K562 (cell line): ENCODE measurements around the gene NRXN2. TPM values are rescaled to one million over a fixed set of nuclear protein-coding genes. Genes with fewer than 3 reads are reported as not detected.

ENCODE experiments used
- ATAC-seq: fragments of 200-7000 bp; cut with Tn5 transposase; 3 replicates; pipeline ENCODE4 v1.9.1; 2020; ENCODE audit warnings: moderate library complexity
- BruUV-seq: library from RNA; stranded (reverse); fragments of 400-500 nt; replicated peaks from 2 replicates; lab custom pipeline; 2021; lab: Mats Ljungman, UMichigan
- CTCF ChIA-PET: fragments of 300-600 bp; formaldehyde crosslinking; extraction: SDS; loops from one replicate; lab custom pipeline; 2021; ENCODE audit warnings: low intra/inter-chr PET ratio; lab: Yijun Ruan, JAX
- POLR2A ChIA-PET: fragments of 300-600, 350-650 bp; sonication (Branson Sonifier 250); formaldehyde crosslinking; extraction: SDS; loops from one replicate; lab custom pipeline; 2021; ENCODE audit warnings: antibody characterized with exemption, inconsistent platforms; lab: Yijun Ruan, JAX
- DNase-seq, 4 experiments: peaks; one replicate each; pipeline versions ENCODE4 v3.0.0 to v3.0.0-alpha.2; 2011 to 2018; ENCODE audit warnings: low spot score in 3 of 4, mixed read lengths in 3 of 4; ENCODE audit errors: extremely low read depth in 1 of 4
- FAIRE-seq: peaks from 2 replicates; lab custom pipeline; 2011; peaks lifted over from hg19 to GRCh38; lab: Jason Lieb, UNC
- H2AFZ ChIP-seq: 2 replicates; pipeline ENCODE4 v1.6.0; 2011; ENCODE audit warnings: low read depth, low read length, control low read depth, inconsistent platforms
- H3K27ac ChIP-seq: fragments of 200-600 bp; 3 replicates; pipeline ENCODE4 v1.8.0; 2011; ENCODE audit warnings: low read depth, mild to moderate bottlenecking, control low read depth, inconsistent platforms, low read length, moderate library complexity, mixed read lengths; ENCODE audit errors: extremely low read depth
- H3K27me3 ChIP-seq, 2 experiments: fragments of 300-600 bp in 1 of 2; 2 replicates in 1 of 2; 3 replicates in 1 of 2; pipeline versions ENCODE4 v1.6.0 to v1.8.0; 2011; ENCODE audit warnings: inconsistent platforms in 2 of 2, low read length in 2 of 2, mild to moderate bottlenecking in 1 of 2, mixed read lengths in 1 of 2, moderate library complexity in 1 of 2; ENCODE audit not compliant: control insufficient read depth in 2 of 2, insufficient read depth in 2 of 2
- H3K36me3 ChIP-seq: fragments of 300-600 bp; 3 replicates; pipeline ENCODE4 v1.8.0; 2011; ENCODE audit warnings: mild to moderate bottlenecking, low read length, inconsistent platforms; ENCODE audit not compliant: control insufficient read depth, insufficient read depth
- H3K4me1 ChIP-seq, 2 experiments: fragments of 200-600 bp in 1 of 2; replicated peaks in 1 of 2; 2 replicates in 1 of 2; 3 replicates in 1 of 2; pipeline versions ENCODE4 v1.5.1 to v1.8.0; 2011; ENCODE audit warnings: inconsistent platforms in 2 of 2, low read length in 2 of 2, mild to moderate bottlenecking in 1 of 2, mixed read lengths in 1 of 2, moderate library complexity in 1 of 2; ENCODE audit not compliant: control insufficient read depth in 2 of 2, insufficient read depth in 2 of 2
- H3K4me2 ChIP-seq: 2 replicates; pipeline ENCODE4 v1.6.1; 2011; ENCODE audit warnings: low read length, control low read depth, inconsistent platforms, mixed read lengths; ENCODE audit not compliant: insufficient read depth
- H3K4me3 ChIP-seq: fragments of 200-600 bp; sonication (generic), shearing (Covaris generic); 2 replicates; pipeline ENCODE4 v1.5.1; 2016; ENCODE audit warnings: control low read depth, inconsistent platforms
- H3K79me2 ChIP-seq: fragments of 200-600 bp; 3 replicates; pipeline ENCODE4 v1.8.0; 2011; ENCODE audit warnings: low read length, inconsistent platforms; ENCODE audit not compliant: control insufficient read depth, insufficient read depth
- H3K9ac ChIP-seq, 2 experiments: 2 replicates each; pipeline versions ENCODE4 v1.6.0 to v1.6.1; 2011; ENCODE audit warnings: low read depth in 2 of 2, low read length in 2 of 2, control low read depth in 1 of 2, inconsistent platforms in 1 of 2, mild to moderate bottlenecking in 1 of 2, mixed read lengths in 1 of 2; ENCODE audit not compliant: insufficient read depth in 1 of 2
- H3K9me1 ChIP-seq: one replicate; pipeline ENCODE4 v1.6.0; 2011; ENCODE audit warnings: inconsistent platforms, mild to moderate bottlenecking, low read length, moderate library complexity; ENCODE audit not compliant: control insufficient read depth, insufficient read depth
- H3K9me3 ChIP-seq: replicated peaks from 2 replicates; pipeline ENCODE4 v1.5.1; 2011; ENCODE audit warnings: low read depth, low read length, inconsistent platforms; ENCODE audit not compliant: control insufficient read depth, insufficient read depth
- H4K20me1 ChIP-seq: replicated peaks from 2 replicates; pipeline ENCODE4 v1.6.1; 2011; ENCODE audit warnings: low read length, inconsistent platforms, mixed read lengths; ENCODE audit not compliant: control insufficient read depth, insufficient read depth
- CHD1 ChIP-seq: fragments of 200-600 bp; sonication (generic); IDR thresholded peaks from one replicate; pipeline ENCODE4 v1.6.1; 2012; ENCODE audit warnings: mild to moderate bottlenecking, moderate library complexity, low read length, inconsistent platforms
- DLX4 ChIP-seq: fragments of 250-450 bp; sonication (Bioruptor Pico); IDR thresholded peaks from 2 replicates; pipeline ENCODE4 v1.6.1; 2021; ENCODE audit warnings: mild to moderate bottlenecking
- FOXP4 ChIP-seq: sonication (generic); formaldehyde crosslinking; IDR thresholded peaks from 2 replicates; pipeline ENCODE4 v1.8.0; 2022; ENCODE audit warnings: mild to moderate bottlenecking, missing genetic modification reagents, borderline replicate concordance
- GATA2 ChIP-seq: sonication (generic); formaldehyde crosslinking; IDR thresholded peaks from 2 replicates; pipeline ENCODE4 v1.4.0; 2020; ENCODE audit warnings: mild to moderate bottlenecking, missing genetic modification reagents
- IFI16 ChIP-seq: fragments of 250-450 bp; sonication (Bioruptor Pico); IDR thresholded peaks from 2 replicates; pipeline ENCODE4 v2.1.2; 2022; ENCODE audit warnings: mild to moderate bottlenecking, inconsistent platforms
- ILF3 ChIP-seq: fragments of 450-650 bp; IDR thresholded peaks from 2 replicates; pipeline ENCODE4 v1.6.1; 2018; ENCODE audit warnings: antibody characterized with exemption, mild to moderate bottlenecking, moderate library complexity, borderline replicate concordance
- MYC ChIP-seq, 2 experiments: fragments of 250-450 bp in 1 of 2; sonication (Bioruptor Pico) in 1 of 2; IDR thresholded peaks; 2 replicates each; pipeline versions ENCODE4 v1.5.1 to v1.6.1; 2012 to 2021; ENCODE audit warnings: low read depth in 2 of 2, borderline replicate concordance in 1 of 2, improper control_type of control experiment in 1 of 2, low read length in 1 of 2, mild to moderate bottlenecking in 1 of 2, moderate library complexity in 1 of 2
- OTX1 ChIP-seq: fragments of 450-650 bp; formaldehyde crosslinking; IDR thresholded peaks from 2 replicates; pipeline ENCODE4 v1.4.0; 2022; ENCODE audit warnings: mild to moderate bottlenecking
- PHF20 ChIP-seq: fragments of 450-650 bp; IDR thresholded peaks from 2 replicates; pipeline ENCODE4 v1.6.1; 2018; ENCODE audit not compliant: partially characterized antibody
- RB1 ChIP-seq: fragments of 450-650 bp; IDR thresholded peaks from 2 replicates; pipeline ENCODE4 v1.6.1; 2017; ENCODE audit warnings: low read depth, mild to moderate bottlenecking
- RBM39 ChIP-seq: fragments of 200-400 bp; formaldehyde crosslinking; optimal IDR thresholded peaks from 2 replicates; pipeline ENCODE3; 2018; ENCODE audit warnings: low read depth, low read length
- SAFB2 ChIP-seq: fragments of 200-400 bp; formaldehyde crosslinking; IDR thresholded peaks from 2 replicates; pipeline ENCODE4 v1.6.1; 2018; ENCODE audit warnings: borderline replicate concordance, low read length, low read depth, moderate library complexity; ENCODE audit not compliant: severe bottlenecking
- ZBTB1 ChIP-seq: sonication (generic); formaldehyde crosslinking; IDR thresholded peaks from 2 replicates; pipeline ENCODE4 v1.8.1; 2023; ENCODE audit warnings: missing genetic modification reagents, low read depth, mild to moderate bottlenecking, borderline replicate concordance
- ZEB2 ChIP-seq: fragments of 450-650 bp; IDR thresholded peaks from 2 replicates; pipeline ENCODE4 v1.6.1; 2016
- ZFP91 ChIP-seq: sonication (generic); formaldehyde crosslinking; IDR thresholded peaks from 2 replicates; pipeline ENCODE4 v1.8.0; 2022; ENCODE audit warnings: mild to moderate bottlenecking, missing genetic modification reagents
- ZNF224 ChIP-seq: sonication (generic); formaldehyde crosslinking; IDR thresholded peaks from 2 replicates; pipeline ENCODE4 v1.8.0; 2022; ENCODE audit warnings: mild to moderate bottlenecking, missing genetic modification reagents
- ZNF644 ChIP-seq: fragments of 200-800 bp; sonication (Bioruptor generic); IDR thresholded peaks from 2 replicates; pipeline ENCODE4 v1.6.1; 2016; ENCODE audit warnings: low read depth, missing genetic modification characterization, missing compliant biosample characterization
- WGBS: fragments of 100-300 bp; shearing (Covaris generic); methylation state at CpG from one replicate; pipeline ENCODE4 v1.1.6; 2016; ENCODE audit warnings: low coverage, mixed read lengths; ENCODE audit not compliant: insufficient coverage; ENCODE audit errors: missing lambda C conversion rate; 5-methylcytosine and 5-hydroxymethylcytosine counted together
- in situ Hi-C: fragments of 300-500 bp; cut with MboI; formaldehyde crosslinking; loops from 4 replicates; pipeline ENCODE4 v1.15.0; 2018; ENCODE audit warnings: inconsistent platforms, mixed read lengths
- intact Hi-C: fragments of 100-400 bp; cut with micrococcal nuclease; formaldehyde crosslinking; loops from 2 replicates; pipeline ENCODE4 v1.14.2; 2022
- polyA plus RNA-seq, 8 experiments: library from polyadenylated mRNA; depleted of rRNA in 4 of 8; stranded (reverse) in 5 of 8; unstranded in 3 of 8; fragments of >200 nt; fragmentation: Nextera tagmentation in 2 of 8; fragmentation: Illumina TruSeq in 1 of 8; extraction: Ambion mirVana in 2 of 8; extraction: Trizol in 1 of 8; gene quantifications; 2 replicates each; pipeline versions ENCODE4 v1.2.1 to v1.2.3, GENCODE V29; 2011 to 2014; ENCODE audit warnings: inconsistent platforms in 1 of 8, missing spikeins in 1 of 8
- total RNA-seq, 7 experiments: library from RNA; depleted of rRNA in 6 of 7; stranded (reverse); fragments of >200 nt in 6 of 7; fragmentation: Illumina TruSeq in 2 of 7; extraction: Trizol in 2 of 7; gene quantifications; 2 replicates each; pipeline versions ENCODE4 v1.2.1 to v1.2.3, GENCODE V29; 2011 to 2021; ENCODE audit warnings: low replicate concordance in 1 of 7

The NRXN2 gene
- total and polyA plus RNA-seq, 9 of the 15 experiments (the other 6 are each of a cell fraction or from before 2014, with no cell fraction given) = 0.07 to 0.47 (median 0.15) TPM; not detected in 4

GRCh38 chr11:64600281-64600992 lies 122.6 kb downstream of the NRXN2 start:
- Histone ChIP-seq H3K36me3 (no peaks in the 10 kb centered on the region), H3K9ac (0 out of 4 replicates have a peak overlapping the region, but pooled peaks of 1 of the 2 experiments have one; percentile 11), H3K9me3 (no peaks in the 10 kb centered on the region), H3K27me3 (peaks cover 3 to 50% of the 10 kb centered on the region in 2 experiments; a peak in 4 of 5 replicates), H3K4me1 (peaks cover 0 to 23% of the 10 kb centered on the region in 2 experiments; a peak in 3 of 5 replicates), H3K9me1 (no peaks in the 10 kb centered on the region), H3K79me2 (no peaks in the 10 kb centered on the region), H2AFZ (no peak overlapping the region), H3K4me2 (no peak overlapping the region), H3K4me3 (no peak overlapping the region), H4K20me1 (peaks cover 10% of the 10 kb centered on the region), H3K27ac (no peak overlapping the region)
- ATAC-seq (no peak), FAIRE-seq (no peak), DNase-seq (no peak)
- in situ Hi-C loops = no loop called here
- ChIA-PET CTCF (no interaction called here), POLR2A (interaction anchor here (0.6 kb wide), 1 partner anchor 435 kb away, joined by 3 read pairs; no protein-coding TSS in a partner anchor)
- 3% methylated on average over 13 of the region's 19 CpGs for WGBS
- intact Hi-C loops = no loop called here
- BruUV-seq = no TSS peak
- TF ChIP-seq GATA2 (CRISPR knock-in tag) (no peak), MYC (IDR thresholded peaks at IDR 0.05; ENCODE audit: low read depth, low read length) (no peak), MYC (CRISPR knock-in tag; IDR thresholded peaks at IDR 0.05; ENCODE audit: borderline replicate concordance, low read depth) (no peak), OTX1 (CRISPR knock-in tag) (no peak), CHD1 (no peak), ZBTB1 (CRISPR knock-in tag) (no peak), IFI16 (CRISPR knock-in tag) (no peak), RBM39 (no peak), ILF3 (no peak), RB1 (no peak), ZEB2 (no peak), SAFB2 (no peak), ZNF644 (no peak), FOXP4 (no peak), ZNF224 (CRISPR knock-in tag) (no peak), DLX4 (CRISPR knock-in tag) (no peak), ZFP91 (CRISPR knock-in tag) (no peak), PHF20 (no peak)
